ENCODE measurements around the gene SAMD8.
"Not testable (repeated sequence)": the region's sequence is repeated elsewhere in the genome, so short reads cannot be mapped to it uniquely, and the experiment has no call there.

The SAMD8 gene

DNA sequence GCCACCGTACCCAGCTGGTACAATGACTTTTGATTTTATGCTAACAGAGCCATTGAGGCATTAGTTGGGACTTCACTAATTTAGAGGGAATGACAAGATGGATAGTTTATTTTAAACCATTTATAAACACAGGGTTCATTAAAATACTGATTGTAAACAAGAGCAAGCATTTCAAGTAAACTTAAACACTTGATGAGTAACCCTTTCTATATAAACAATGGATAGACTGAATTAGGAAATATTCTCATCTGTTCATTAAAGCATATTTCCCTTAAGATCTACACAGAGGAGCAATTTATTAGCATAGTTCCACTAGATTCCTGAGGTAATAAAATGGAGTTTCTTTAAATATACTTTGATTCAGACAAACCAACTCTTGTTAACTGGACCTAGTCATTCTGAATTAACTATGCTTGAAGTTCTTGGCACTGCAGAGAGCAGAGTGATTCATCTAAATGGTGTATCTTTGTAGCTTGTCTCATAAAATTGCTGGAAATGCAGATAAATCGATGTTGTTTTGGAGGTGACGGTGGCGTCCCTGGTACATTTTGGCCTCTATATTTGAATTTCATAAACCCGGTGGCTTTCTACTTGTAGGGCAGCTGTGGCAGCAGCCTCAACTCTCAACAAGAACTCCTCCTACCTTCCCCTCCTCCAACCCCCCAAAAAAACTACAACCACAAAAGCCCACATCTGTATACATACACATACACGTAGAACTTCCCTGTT lies 83.7 kb downstream of the SAMD8 start:
- no peak for DNase-seq (ENCODE audit: low read depth in 2 of 2)

- DNase-seq (ENCODE audit: low read depth in 2 of 2) = no peak
These were observed 85.6 kb downstream of the SAMD8 start for GRCh38 chr10:75197066-75197465.

DNA sequence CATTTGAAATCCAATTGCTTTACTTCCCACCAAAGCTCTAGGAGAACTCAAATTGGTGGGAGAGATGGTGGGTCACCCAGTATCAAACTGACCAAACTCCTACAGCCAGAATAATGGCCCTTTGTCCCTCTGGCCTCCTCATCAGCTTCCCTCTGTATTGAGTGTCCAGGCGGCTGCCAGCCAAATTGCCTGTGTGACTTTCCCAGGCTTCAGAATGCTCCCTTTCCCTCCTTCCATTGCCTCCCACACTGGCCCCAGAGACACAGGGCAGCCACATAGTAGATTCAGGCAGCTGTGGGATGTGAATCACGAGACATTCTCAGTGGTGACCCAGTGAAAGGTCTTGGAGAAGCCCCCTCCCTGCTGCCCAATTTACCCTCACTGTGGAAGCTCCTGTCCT lies 86.5 kb downstream of the SAMD8 start:
- no peak for DNase-seq (ENCODE audit: low read depth in 2 of 2)

DNA sequence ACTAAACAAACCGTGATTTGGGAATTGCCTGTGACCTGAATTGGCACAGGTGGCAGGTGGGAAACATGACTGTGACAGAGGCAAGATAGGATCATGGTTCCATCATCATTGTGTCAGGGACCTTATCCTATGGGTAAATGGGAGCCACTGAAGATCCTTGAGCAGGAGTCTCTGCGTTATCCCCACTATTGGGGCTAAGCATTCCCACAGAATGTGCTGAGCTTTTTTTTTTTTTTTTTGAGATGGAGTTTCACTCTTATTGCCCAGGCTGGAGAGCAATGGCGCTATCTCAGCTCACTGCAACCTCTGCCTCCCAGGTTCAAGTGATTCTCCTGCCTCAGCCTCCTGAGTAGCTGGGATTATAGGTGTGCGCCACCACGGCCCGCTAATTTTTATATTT lies 88.5 kb downstream of the SAMD8 start:
- not testable (repeated sequence) for DNase-seq (ENCODE audit: low read depth in 2 of 2)

DNA sequence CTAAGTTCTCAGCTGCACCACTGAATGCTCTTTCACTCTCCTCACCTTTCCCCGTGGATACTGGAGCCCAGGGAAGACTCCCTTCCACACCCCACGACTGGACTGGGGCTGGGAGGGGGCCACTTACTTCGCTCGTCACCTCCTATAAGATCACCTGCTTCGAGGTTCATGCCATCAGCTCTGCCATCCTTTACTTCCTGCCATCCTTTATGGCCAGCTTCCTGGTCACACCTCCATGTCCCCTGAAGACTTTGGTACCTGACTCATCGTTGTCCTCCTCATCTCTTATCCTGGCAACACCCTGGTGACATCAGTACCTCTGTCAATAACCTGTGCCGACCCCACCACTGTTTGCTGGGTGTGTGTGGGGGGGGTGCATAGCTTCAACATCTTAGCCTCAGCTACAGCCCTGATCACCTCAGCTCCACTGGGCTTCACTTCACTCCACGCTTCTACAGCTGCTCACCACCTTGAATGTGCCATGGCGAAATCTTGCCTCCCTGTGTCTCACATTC lies 90.4 kb downstream of the SAMD8 start:
- DNase-seq (ENCODE audit: low read depth in 2 of 2) = no peak

DNA sequence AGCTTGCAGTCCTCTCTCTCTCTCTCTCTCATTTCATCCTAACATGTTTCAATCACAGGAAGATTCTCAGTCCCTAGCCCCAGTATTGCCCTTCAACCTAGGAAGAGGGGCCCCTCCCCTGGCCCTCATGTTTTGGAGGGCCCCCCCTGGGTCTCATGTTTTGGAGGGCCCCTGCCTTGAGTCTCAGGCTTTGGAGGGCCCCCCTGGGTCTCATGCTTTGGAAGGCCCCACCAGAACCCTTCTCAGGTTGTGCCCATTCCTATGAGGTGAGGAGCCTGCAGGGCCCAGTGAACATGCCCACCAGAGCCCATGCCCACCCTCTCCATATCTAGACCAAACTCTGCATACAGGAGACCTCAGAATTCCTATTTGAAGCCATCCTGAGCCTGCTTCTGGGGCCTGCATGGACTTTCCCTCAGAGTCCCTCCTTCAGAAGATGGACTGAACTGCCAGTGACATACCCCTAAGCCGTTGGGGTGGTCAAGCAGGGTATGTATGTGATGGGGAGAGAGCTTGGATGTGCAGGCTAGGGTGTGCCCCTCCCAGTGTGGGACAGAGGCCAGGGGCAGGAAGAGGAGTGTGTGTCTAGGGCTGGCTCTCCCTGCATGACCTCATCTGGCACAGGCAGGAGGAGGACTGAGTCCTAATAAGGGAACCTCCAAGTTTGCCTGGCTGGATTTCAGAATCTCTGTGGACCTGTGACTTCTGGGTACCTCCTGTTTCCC lies 91.0 kb downstream of the SAMD8 start:
- DNase-seq (ENCODE audit: low read depth in 2 of 2) = no peak

DNA sequence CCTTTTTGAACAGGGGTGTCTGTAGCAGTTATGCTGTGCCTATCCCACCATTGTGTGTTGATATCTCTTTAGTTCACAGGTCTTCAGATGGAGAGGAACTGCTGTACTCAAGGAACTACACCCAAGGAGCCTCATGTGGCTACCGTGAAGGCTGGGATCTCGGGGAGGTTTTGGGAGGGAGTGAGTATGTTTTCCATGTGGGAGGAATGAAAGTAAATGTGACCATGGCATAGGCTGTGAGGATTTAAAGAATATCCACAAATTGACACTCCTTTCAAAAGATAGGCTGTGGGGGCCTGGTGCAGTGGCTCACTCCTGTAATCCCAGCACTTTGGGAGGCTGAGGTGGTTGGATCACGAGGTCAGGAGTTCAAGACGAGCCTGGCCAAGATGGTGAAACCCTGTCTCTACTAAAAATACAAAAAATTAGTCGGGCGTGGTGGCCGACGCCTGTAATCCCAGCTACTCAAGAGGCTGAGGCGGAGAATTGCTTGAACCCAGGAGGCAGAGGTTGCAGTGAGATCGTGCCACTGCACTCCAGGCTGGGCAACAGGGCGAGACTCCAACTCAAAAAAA lies 91.7 kb downstream of the SAMD8 start:
- not testable (repeated sequence) for DNase-seq (ENCODE audit: low read depth in 2 of 2)

- DNase-seq (ENCODE audit: low read depth in 2 of 2) = no peak
These were observed 92.3 kb downstream of the SAMD8 start for GRCh38 chr10:75203724-75204123.

DNA sequence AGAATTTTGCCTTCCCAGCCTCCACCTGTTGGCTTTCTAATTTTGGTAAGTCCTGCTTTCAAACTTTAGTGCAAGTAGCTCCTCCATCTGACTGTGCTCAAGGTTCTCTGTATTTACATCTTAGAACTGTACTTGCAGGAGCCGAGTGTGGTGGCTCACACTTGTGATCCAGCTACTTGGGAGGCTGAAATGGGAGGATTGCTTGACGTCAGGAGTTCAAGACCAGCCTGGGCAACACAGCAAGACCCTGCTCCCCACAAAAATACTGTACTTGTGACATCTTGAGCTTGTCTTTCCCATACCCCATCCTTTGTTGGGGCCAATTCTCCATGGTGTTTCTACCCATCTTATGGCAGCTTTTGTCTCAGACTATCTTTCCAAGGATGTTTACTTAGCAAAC lies 94.5 kb downstream of the SAMD8 start:
- no peak for DNase-seq (ENCODE audit: low read depth in 2 of 2)

DNA sequence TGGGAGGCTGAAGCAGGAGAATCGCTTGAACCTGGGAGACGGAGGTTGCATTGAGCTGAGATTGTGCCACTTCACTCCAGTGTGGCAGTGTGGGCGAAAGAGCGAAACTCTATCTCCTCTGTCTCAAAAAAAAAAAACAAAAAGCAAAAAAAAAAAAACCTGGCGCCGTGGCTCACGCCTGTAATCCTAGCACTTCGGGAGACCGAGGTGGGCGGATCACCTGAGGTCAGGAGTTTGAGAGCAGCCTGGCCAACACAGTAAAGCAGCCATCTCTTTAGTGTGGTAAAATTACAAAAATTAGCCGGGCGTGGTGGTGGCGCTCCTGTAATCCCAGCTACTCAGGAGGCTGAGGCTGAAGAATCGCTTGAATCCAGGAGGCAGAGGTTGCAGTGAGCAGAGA lies 95.2 kb downstream of the SAMD8 start:
- DNase-seq (ENCODE audit: low read depth in 2 of 2) = not testable (repeated sequence)

DNA sequence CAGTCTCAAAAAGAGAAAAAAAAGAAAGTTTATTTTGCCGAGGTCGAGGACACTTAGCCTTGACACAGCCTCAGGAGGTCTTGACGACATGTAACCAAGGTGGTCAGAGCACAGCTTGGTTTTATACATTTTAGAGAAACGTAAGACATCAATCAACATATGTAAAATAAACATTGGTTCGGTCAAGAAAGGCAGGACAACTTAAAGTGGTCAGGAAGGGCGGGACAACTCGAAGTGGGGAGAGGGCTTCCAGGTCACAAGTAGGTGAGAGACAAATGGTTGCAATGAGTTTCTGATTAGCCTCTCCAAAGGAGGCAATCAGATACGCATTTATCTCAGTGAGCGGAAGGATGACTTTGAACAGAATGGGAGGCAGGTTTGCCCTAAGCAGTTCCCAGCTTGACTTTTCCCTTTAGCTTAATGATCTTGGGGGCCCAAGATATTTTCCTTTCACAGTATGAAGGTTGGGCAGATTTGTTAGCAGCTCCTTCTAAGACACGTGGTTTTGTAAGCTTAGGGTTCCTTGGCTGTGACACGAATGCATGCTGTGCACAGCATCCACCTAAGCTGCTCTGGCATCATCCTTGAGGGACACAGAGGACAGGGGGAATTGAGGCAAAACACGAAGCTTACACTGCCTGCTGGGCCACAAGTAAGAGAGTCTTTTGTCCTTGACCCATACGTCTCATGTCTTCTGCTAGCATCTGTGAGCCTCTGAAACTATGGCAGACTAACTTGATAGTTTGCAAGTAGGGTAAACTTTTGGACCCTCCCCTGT lies 95.8 kb downstream of the SAMD8 start:
- no peak for DNase-seq (ENCODE audit: low read depth in 2 of 2)

- DNase-seq (ENCODE audit: low read depth in 2 of 2) = no peak
These were observed 96.3 kb downstream of the SAMD8 start for GRCh38 chr10:75207857-75208144.

DNA sequence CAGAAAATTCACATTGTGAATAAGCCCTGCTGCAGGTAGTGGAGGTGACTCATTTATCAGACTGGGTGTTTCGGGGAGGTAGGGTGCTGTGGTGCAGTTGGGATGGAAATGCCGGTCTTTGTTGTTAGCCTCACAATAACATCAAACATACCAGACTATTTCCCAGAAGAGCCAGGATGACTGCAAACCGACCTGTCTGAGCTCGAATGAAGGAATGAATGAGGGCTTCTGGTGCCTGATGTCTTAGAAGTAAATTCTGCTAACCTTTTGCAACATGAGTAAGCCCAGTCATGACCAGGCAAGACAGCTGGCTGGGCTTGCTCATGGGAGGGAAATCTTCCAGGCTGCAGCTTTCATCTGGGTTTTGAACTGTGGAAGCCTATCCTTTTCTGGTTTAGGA lies 96.7 kb downstream of the SAMD8 start:
- no peak for DNase-seq (ENCODE audit: low read depth in 2 of 2)

- no peak for DNase-seq (ENCODE audit: low read depth in 2 of 2)
These were observed 97.8 kb downstream of the SAMD8 start for GRCh38 chr10:75209086-75209920.

DNA sequence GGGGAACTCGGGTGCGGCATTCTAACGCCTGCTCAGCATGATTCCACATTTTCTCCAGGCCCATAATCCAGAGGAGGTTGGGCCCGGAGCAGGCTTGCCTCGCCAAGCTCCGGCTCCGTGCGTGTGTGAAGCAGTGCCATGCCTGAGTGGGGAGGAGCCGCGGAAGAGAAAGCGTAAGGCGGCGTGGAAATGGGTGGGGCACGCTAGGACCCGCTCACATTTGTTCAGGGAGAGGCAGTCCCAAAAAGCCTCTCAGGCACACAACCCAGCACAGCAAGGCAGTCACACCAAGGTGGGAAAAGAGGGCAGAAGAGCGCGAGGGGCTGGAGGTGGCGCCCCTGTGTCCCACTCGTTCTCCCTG lies 98.4 kb downstream of the SAMD8 start:
- peak; percentile 54 to 61 for DNase-seq (ENCODE audit: low read depth in 2 of 2)

- peak; percentile 86 to 96 for DNase-seq (ENCODE audit: low read depth in 2 of 2)
These were observed 99.0 kb downstream of the SAMD8 start, which contains the start of gene VDAC2 for GRCh38 chr10:75210282-75211006. TSS of gene VDAC2 (plus strand) at chr10:75210796. CDS start at chr10:75211159, 363 bp downstream.

DNA sequence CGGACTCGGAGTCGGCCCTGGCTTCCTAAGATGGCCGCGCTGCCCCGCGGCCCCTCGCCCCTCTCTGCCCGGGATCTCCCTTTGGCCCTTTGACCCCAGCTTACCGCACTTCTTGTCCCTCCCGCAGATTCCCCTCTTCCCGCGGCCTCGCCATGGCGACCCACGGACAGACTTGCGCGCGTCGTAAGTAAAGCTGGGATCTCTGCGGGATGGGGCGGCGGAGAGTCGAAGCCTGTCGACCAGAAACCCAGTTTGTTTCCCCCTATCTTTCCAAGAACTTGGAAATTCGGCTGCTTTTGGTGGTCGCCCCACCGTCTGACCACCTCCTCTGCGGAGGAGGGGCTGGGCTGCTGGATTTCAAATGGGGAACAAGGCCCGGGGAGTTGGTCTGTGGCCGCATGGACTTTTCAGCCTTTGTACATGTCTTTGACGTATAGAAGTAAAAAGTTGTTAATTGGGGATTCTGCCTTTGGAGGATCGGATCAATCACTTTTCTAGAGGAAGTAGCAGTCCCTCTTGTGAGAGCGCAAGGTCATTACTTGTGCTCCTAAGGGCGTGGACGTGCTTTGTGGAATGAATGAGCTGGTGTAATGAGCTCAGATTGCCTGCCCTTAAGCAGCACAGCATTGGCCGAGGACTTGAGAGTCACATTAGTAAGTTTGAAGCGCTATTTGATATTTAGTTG lies 99.7 kb downstream of the SAMD8 start:
- DNase-seq (ENCODE audit: low read depth in 2 of 2) = no peak

DNA sequence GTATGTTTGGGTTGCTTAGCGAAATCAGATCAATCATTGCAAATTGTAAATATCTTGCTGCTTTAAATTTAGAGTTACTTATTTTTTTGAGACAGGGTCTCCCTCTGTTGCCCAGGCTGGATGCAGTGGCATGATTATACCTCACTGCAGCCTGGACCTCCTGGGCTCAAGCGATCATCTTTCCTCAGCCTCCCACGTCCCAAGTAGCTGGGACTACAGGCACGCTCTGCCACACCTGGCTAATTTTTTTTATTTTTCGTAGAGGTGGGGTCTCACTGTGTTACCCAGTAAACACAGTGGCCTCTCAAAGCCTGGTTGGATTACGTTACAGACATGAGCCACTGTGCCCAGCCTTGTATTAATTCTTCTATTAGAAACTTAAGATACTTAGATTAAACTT lies 100.9 kb downstream of the SAMD8 start:
- no peak for DNase-seq (ENCODE audit: low read depth in 2 of 2)

GRCh38 chr10:75220274-75220673 lies 108.8 kb downstream of the SAMD8 start:
- DNase-seq (ENCODE audit: low read depth in 2 of 2) = no peak

- not testable (repeated sequence) for DNase-seq (ENCODE audit: low read depth in 2 of 2)
These were observed 110.0 kb downstream of the SAMD8 start for GRCh38 chr10:75221492-75221891.

All from stimulated activated CD8-positive, alpha-beta memory T cell treated with anti-CD3 and anti-CD28 coated beads, Interleukin-15, amount 100 ng/mL, for 4 hours (primary cell).